HS-27A (cell line): ENCODE results near the gene INPP5A.
"Not testable (repeated sequence)": the region's sequence is repeated elsewhere in the genome, so short reads cannot be mapped to it uniquely, and the experiment has no call there.

Experiments
- DNase-seq: peaks from one replicate; pipeline ENCODE4 v3.0.0-alpha.2; 2012; ENCODE audit warnings: low read depth, missing footprints

INPP5A gene

DNA sequence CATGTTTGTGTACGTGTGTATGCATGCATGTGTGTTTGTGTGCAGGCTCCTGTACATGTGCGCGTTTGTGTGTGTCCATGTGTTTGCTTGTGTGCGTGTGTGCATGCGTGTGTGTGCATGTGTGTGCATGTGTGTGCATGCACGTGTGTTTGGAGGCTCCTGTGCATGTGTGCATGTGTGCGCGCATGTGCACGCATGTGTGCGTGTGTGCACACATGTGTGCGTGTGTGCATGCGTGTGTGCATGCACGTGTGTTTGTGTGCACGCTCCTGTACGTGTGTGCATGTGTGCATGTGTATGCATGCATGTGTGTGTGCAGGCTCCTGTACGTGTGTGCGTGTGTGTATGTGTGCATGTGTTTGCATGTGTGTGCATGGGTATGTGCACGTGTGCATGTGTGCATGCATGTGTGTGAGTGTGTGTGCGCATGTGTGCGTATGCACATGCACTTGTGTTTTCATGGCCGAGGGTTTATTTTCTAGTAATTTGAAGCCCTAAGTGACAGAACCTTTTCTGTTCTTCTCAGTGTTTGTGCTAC is 59.2 kb downstream of the INPP5A start:
- DNase-seq = no peak

DNA sequence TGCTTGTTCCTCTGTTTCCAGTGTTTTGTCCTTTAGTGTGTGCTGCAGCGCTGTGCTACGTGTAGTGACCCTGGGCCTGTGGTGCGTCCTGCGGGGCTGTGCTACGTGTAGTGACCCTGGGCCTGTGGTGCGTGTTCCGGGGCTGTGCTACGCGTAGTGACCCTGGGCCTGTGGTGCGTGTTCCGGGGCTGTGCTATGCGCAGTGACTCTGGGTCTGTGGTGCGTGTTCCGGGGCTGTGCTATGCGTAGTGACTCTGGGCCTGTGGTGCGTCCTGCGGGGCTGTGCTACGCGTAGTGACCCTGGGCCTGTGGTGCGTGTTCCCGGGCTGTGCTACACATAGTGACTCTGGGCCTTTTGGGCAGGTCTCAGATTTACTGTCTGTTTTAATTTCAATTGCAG is 60.1 kb downstream of the INPP5A start:
- no peak for DNase-seq

DNA sequence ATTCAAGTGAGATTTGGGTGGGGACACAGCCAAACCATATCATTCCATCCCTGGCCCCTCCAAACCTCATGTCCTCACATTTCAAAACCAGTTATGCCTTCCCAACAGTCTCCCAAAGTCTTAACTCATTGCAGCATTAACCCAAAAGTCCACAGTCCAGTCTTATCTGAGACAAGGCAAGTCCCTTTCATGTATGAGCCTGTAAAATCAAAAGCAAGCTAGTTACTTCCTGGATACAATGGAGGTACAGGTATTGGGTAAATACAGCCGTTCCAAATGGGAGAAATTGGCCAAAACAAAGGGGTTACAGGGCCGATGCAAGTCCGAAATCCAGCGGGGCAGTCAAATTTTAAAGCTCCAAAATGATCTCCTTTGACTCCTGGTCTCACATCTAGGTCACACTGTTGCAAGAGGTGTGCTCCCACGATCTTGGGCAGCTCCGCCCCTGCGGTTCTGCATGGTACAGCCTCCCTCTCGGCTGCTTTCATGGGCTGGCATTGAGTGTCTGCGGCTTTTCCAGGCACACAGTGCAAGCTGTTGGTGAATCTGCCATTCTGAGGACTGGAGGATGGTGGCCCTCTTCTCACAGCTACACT is 61.5 kb downstream of the INPP5A start:
- DNase-seq = not testable (repeated sequence)

DNA sequence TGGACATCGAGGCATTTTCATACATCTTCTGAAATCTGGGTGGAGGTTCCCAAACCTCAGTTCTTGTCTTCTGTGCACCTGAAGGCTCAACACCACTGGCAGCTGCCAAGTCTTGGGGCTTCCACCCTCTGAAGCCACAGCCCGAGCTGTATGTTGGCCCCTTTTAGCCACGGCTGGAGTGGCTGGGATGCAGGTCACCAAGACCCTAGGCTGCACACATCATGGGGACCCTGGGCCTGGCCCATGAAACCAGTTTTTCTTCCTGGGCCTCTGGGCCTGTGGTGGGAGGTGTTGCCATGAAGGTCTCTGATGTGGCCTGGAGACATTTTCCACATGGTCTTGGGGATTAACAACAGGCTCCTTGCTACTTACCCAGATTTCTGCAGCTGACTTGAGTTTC is 62.1 kb downstream of the INPP5A start:
- no peak for DNase-seq

DNA sequence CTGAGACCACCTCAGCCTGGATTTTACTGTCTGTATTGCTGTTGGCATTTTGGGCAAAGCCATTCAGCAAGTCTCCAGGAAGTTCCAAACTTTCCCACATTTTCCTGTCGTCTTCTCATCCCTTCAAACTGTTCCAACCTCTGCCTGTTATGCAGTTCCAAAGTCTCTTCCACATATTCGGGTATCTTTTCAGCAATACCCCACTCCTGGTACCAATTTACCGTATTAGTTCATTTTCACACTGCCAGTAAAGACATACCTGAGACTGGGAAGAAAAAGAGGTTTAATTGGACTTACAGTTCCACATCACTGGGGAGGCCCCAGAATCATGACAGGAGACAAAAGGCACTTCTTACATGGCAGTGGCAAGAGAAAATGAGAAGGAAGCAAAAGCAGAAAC is 62.8 kb downstream of the INPP5A start:
- no peak for DNase-seq

GRCh38 chr10:132601567-132601966 is 64.0 kb downstream of the INPP5A start:
- no peak for DNase-seq

GRCh38 chr10:132602614-132603013 is 65.0 kb downstream of the INPP5A start:
- no peak for DNase-seq

- DNase-seq = no peak
Observed at GRCh38 chr10:132603851-132604533, 66.4 kb downstream of the INPP5A start.

DNA sequence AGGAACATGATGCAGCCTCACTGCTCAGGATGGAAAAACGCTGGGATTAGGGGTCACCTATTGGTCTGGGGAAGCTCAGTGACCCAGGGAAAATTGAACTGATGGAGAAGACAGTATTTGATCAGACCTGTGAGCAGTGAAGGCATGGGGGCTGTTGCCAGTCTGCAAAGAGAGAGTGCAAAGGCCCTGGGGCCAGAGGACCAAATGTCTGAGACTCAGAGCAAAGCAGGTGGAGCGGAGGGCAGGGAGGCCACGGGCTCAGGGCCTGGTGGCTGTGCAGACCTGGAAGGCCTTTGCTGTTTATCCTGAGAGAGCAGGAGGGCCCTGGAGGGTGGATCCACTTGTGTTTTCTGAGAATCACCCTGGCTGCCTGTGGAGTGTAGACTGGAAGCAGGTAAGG is 67.1 kb downstream of the INPP5A start:
- DNase-seq = no peak

- DNase-seq = no peak
Observed at GRCh38 chr10:132605390-132605789, 67.8 kb downstream of the INPP5A start.

DNA sequence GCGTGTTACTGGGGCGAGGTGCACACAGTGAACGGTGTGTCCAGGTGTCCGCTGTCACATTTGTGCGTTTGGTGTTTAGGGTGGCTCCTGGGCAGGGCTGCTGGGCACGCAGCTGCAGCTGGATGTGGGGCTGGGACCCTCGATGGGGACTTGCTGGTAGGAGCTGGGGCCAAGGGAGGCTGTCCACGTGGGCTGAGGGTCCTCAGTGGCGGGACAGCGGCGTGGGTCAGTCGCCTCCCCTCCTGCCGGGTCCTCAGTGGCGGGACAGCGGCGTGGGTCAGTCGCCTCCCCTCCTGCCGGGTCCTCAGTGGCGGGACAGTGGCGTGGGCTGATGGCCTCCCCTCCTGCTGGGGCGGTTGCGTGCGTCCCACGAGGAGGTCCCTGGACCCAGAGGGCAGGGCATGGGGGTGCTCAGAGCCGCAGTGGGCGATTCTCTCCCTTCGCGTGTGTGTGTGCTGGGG is 68.5 kb downstream of the INPP5A start:
- no peak for DNase-seq

DNA sequence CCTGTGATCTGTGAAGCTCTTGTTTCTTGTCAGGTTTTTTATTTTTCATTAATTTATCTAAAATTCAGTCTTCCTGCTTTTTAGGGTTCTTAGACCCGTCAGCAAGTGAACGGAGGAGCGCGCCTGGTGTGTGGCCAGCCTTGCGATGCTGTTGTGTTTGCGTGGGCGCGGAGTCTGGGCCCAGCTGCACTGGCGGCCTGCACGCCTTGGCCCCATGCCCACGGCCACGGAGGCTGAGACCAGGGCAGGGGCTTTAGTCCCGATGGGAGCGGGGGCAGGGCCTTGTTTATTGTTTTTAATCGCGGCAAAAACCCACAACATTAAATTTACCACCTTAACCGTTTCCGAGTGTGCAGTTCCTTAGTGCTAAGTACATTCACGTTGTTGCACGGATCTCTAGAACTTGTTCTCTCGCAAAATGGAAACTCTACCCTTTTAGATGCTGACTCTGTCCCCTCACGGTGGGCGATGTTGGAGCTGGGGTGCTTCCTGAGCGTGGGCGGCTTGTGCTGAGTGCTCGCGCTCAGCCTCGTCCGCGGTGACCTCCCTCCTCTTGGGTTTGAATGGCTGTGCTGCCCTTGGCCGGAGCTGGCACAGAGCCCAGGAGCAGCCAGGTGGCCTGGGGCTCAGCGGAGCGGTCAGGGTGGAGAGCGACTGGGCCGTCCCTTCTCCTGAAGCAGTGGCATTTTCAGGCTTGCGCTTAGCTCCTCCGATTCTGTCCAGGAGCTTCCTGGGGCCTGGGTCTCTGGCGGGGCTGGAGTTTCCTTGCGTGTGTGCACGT is 69.1 kb downstream of the INPP5A start:
- no peak for DNase-seq

DNA sequence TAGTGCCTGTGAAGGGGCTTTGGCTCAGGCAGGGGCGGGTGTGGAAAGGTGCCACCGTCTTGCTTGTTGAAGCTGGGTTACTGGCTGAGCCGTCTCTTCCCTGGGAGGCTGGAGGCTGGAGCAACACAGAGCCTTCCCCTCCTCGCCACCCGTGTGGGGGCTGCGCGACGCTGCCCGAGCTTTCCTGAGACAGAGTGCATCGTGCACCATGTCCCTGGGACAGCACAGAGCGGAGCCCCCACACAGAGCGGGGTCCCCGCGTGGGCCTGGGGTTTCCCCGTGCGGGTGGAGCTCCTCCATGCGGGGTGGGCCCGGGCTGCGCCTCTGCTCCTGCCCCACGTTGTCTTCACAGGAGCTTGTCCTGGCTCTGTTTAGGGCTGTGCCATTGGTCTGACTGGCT is 69.9 kb downstream of the INPP5A start:
- DNase-seq = no peak

GRCh38 chr10:132607961-132608495 is 70.4 kb downstream of the INPP5A start:
- no peak for DNase-seq

- no peak for DNase-seq
Observed at GRCh38 chr10:132608511-132609195, 71.1 kb downstream of the INPP5A start.

- no peak for DNase-seq
Observed at GRCh38 chr10:132609211-132609610, 71.6 kb downstream of the INPP5A start.

DNA sequence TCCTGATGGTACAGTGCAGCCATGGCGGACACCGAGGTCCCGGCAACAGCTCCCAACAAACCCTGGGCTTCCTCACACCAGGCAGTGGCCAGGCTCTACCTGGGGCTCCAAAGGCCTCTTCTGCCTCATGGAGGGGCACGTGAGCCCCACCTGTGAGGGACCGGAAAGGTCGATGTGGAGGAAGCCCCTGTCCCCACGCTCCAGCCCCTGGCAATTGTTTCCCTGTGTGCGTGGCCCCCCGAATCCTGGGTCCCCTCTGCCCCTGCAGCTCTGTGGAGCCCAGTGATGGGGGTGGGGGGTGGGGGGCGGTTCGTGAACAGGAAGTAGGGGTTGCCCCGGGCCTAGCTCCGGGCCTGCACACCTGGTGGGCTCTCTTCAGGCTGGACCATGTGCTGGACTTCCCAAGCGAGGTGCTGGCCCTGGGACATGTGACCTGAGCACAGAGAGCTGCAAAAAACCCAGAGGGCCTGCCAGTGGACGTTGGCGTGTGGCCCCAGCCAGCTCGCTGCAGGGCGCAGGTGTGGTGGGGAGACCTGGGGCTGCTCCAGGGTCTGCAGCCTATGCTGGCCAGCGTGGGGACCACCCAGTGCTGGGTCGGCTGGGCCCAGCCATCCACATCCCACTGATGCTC is 72.6 kb downstream of the INPP5A start:
- no peak for DNase-seq

GRCh38 chr10:132611026-132611910 is 73.7 kb downstream of the INPP5A start:
- no peak for DNase-seq

DNA sequence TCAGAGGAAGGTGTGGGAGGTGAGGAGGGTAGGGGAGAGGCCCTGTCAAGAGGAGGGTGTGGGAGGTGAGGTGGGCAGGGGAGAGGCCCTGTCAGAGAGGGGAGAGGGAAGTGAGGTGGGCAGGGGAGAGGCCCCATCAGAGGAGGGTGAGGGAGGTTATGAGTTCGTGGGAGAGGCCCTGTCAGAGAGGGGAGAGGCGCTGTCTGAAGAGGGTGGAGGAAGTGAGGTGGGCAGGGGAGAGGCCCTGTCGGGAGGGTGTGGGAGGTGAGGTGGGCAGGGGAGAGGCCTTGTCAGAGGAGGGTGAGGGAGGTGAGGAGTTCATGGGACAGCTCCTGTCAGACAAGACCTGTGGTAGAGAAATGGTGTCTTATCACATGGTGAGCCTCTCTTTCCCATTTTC is 74.4 kb downstream of the INPP5A start:
- no peak for DNase-seq
